PC-3 (cell line): ENCODE results near the gene LRRC71. TPM values are rescaled to one million over a fixed set of nuclear protein-coding genes. Genes with fewer than 3 reads are reported as not detected.
A peak's percentile ranks its signal among the peaks of the same experiment; 100 is the strongest.

Source experiments
- ATAC-seq: fragments of 200-7000 bp; cut with Tn5 transposase; 2 replicates; pipeline ENCODE4 v1.9.1; 2020; ENCODE audit warnings: mild to moderate bottlenecking, moderate library complexity
- BruUV-seq: library from RNA; stranded (reverse); fragments of 400-500 nt; replicated peaks from 2 replicates; lab custom pipeline; 2021; lab: Mats Ljungman, UMichigan
- CTCF ChIA-PET: fragments of 300-600 bp; sonication (Branson Sonifier 250); formaldehyde crosslinking; loops from one replicate; lab custom pipeline; 2022; ENCODE audit warnings: antibody characterized with exemption; lab: Charles Lee
- POLR2A ChIA-PET: fragments of 300-600 bp; sonication (Branson Sonifier 250); formaldehyde crosslinking; loops from one replicate; lab custom pipeline; 2022; ENCODE audit warnings: antibody characterized with exemption; ENCODE audit not compliant: unreplicated experiment; lab: Charles Lee
- DNase-seq: peaks from one replicate; pipeline ENCODE4 v3.0.0-alpha.2; 2015
- H2AFZ ChIP-seq: fragments of 300-600 bp; sonication (generic); 2 replicates; pipeline ENCODE4 v1.6.0; 2016; ENCODE audit warnings: antibody characterized with exemption, low read length
- H3F3A ChIP-seq: fragments of 300-600 bp; sonication (generic); one replicate; pipeline ENCODE4 v1.6.0; 2017; ENCODE audit warnings: antibody characterized with exemption, low read length, control low read depth, mild to moderate bottlenecking; ENCODE audit not compliant: unreplicated experiment
- H3K27ac ChIP-seq: fragments of 300-600 bp; sonication (generic); 2 replicates; pipeline ENCODE4 v1.5.1; 2016; ENCODE audit warnings: mild to moderate bottlenecking, low read length
- H3K27me3 ChIP-seq: fragments of 300-600 bp; sonication (generic); 2 replicates; pipeline ENCODE4 v1.6.1; 2016; ENCODE audit warnings: low read length, mixed read lengths
- H3K36me3 ChIP-seq: fragments of 300-600 bp; sonication (generic); 2 replicates; pipeline ENCODE4 v1.6.1; 2016; ENCODE audit warnings: low read depth, mixed run types, low read length, mixed read lengths
- H3K4me1 ChIP-seq: fragments of 300-600 bp; sonication (generic); 2 replicates; pipeline ENCODE4 v1.5.1; 2016; ENCODE audit warnings: low read length; ENCODE audit not compliant: insufficient read depth
- H3K4me2 ChIP-seq: fragments of 300-600 bp; sonication (generic); 2 replicates; pipeline ENCODE4 v1.6.0; 2016; ENCODE audit warnings: low read length
- H3K4me3 ChIP-seq: fragments of 300-600 bp; sonication (generic); 2 replicates; pipeline ENCODE4 v1.5.1; 2016; ENCODE audit warnings: mild to moderate bottlenecking, low read length, mixed read lengths
- H3K79me2 ChIP-seq: fragments of 300-600 bp; sonication (generic); 2 replicates; pipeline ENCODE4 v1.6.1; 2017; ENCODE audit warnings: low read length, mixed read lengths
- H3K9ac ChIP-seq: fragments of 300-600 bp; sonication (generic); 2 replicates; pipeline ENCODE4 v1.6.0; 2016; ENCODE audit warnings: mild to moderate bottlenecking, low read length
- H3K9me2 ChIP-seq: fragments of 300-600 bp; sonication (generic); replicated peaks from 2 replicates; pipeline ENCODE4 v1.6.1; 2016; ENCODE audit warnings: mixed run types, low read length, mixed read lengths
- H3K9me3 ChIP-seq: fragments of 300-600 bp; sonication (generic); 2 replicates; pipeline ENCODE4 v1.6.1; 2016; ENCODE audit warnings: low read length, mixed read lengths
- H4K20me1 ChIP-seq: fragments of 300-600 bp; sonication (generic); 2 replicates; pipeline ENCODE4 v1.6.1; 2016; ENCODE audit warnings: low read length, mixed read lengths
- EZH2 ChIP-seq: fragments of 300-600 bp; sonication (generic); IDR thresholded peaks from one replicate; pipeline ENCODE4 v1.6.1; 2017; ENCODE audit warnings: antibody characterized with exemption, mild to moderate bottlenecking, low read length; ENCODE audit not compliant: unreplicated experiment
- EZH2phosphoT487 ChIP-seq: fragments of 300-600 bp; sonication (generic); IDR thresholded peaks from 2 replicates; pipeline ENCODE4 v1.6.1; 2018; ENCODE audit warnings: mild to moderate bottlenecking, antibody characterized with exemption, low read length, borderline replicate concordance
- intact Hi-C: fragments of 100-400 bp; cut with micrococcal nuclease; formaldehyde crosslinking; loops from 2 replicates; pipeline ENCODE4 v1.9.0; 2023
- total RNA-seq: library from RNA; depleted of rRNA; stranded (reverse); fragments of >200 nt; gene quantifications from 2 replicates; pipeline ENCODE4 v1.2.3, GENCODE V29; 2014
- TF ChIP-seq, protein P1 (sequence below): fragments of 300-600 bp; sonication (generic); conservative IDR thresholded peaks from 2 replicates; pipeline ENCODE4 v1.5.1; 2017; ENCODE audit warnings: antibody characterized with exemption, low read depth, mild to moderate bottlenecking, low read length

Gene LRRC71
- total RNA-seq, 1 experiment from 2014 or later = 0.11 TPM

DNA sequence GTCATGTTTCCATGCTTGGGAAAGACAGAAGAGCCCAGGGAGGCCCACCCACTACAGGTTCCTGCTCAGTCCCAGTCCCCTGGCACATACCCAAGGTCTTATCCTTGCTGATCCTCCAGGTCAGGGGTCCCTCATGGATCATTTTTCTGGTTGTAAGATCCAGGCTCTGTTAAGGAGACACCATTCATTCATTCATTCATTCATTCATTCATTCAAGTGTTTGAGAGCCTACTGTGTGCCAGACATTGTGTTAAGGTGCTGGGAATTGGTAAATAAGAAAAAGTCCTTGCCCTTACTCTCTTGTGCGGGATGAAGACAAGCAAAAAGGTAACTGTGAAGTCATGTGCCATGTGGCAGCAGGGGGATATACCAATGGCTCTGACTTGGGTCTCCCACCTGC lies 23.8 kb downstream of the LRRC71 start:
- no peak for DNase-seq
- Histone ChIP-seq H4K20me1 (no peaks in the 10 kb centered on the region), H2AFZ (no peak overlapping the region), H3K9ac (no peak overlapping the region), H3K4me3 (no peak overlapping the region), H3K27me3 (no peaks in the 10 kb centered on the region), H3K4me1 (peaks cover 10% of the 10 kb centered on the region; the same call in 1 of the 2 replicates), H3K79me2 (no peaks in the 10 kb centered on the region), H3K9me2 (no peaks in the 10 kb centered on the region), H3F3A (no peaks in the 10 kb centered on the region), H3K9me3 (no peaks in the 10 kb centered on the region), H3K36me3 (peaks cover 60% of the 10 kb centered on the region), H3K4me2 (no peak overlapping the region), H3K27ac (no peak overlapping the region)
- ChIA-PET CTCF (no interaction called here), POLR2A (no interaction called here)
- no peak for TF ChIP-seq EZH2phosphoT487
- TF ChIP-seq, protein P1, sequence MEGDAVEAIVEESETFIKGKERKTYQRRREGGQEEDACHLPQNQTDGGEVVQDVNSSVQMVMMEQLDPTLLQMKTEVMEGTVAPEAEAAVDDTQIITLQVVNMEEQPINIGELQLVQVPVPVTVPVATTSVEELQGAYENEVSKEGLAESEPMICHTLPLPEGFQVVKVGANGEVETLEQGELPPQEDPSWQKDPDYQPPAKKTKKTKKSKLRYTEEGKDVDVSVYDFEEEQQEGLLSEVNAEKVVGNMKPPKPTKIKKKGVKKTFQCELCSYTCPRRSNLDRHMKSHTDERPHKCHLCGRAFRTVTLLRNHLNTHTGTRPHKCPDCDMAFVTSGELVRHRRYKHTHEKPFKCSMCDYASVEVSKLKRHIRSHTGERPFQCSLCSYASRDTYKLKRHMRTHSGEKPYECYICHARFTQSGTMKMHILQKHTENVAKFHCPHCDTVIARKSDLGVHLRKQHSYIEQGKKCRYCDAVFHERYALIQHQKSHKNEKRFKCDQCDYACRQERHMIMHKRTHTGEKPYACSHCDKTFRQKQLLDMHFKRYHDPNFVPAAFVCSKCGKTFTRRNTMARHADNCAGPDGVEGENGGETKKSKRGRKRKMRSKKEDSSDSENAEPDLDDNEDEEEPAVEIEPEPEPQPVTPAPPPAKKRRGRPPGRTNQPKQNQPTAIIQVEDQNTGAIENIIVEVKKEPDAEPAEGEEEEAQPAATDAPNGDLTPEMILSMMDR = no peak
- no peak for TF ChIP-seq EZH2
- BruUV-seq = no TSS peak
- intact Hi-C loops = no loop called here
- ATAC-seq = no peak

DNA sequence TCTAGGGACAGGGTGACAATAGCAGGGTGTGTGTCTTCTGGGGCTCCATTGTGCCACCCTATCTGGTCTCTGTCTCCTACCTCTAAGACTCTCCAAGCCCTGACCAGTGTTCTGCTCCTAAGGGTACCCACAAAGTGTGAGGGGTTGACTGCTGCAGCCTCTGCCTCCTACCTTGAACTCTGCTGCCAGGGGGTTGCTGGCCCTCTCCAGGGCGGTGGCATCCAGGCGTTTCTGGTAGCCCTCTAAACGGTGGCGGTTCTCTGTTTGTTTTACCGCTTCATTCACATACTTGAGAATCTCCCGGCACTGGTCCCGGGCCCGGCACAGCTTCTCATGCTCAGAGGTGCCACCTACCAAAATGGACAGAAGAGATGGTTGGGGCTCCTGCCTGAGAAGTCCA lies 24.4 kb downstream of the LRRC71 start:
- TF ChIP-seq, protein P1 = no peak
- no peak for TF ChIP-seq EZH2phosphoT487
- no peak for TF ChIP-seq EZH2
- H3K9me2 ChIP-seq = no peaks in the 10 kb centered on the region
- no peaks in the 10 kb centered on the region for H3K79me2 ChIP-seq
- no peak overlapping the region for H3K9ac ChIP-seq
- H3K36me3 ChIP-seq = peaks cover 61% of the 10 kb centered on the region
- H3K27me3 ChIP-seq = no peaks in the 10 kb centered on the region
- no peaks in the 10 kb centered on the region for H3F3A ChIP-seq
- no peak overlapping the region for H3K27ac ChIP-seq
- no peak for DNase-seq
- intact Hi-C loops = no loop called here
- H3K9me3 ChIP-seq = no peaks in the 10 kb centered on the region
- ChIA-PET POLR2A (no interaction called here), CTCF (no interaction called here)
- ATAC-seq = no peak
- no peak overlapping the region for H3K4me2 ChIP-seq
- no peak overlapping the region for H3K4me3 ChIP-seq
- no peak overlapping the region for H2AFZ ChIP-seq
- BruUV-seq = no TSS peak
- no peaks in the 10 kb centered on the region for H4K20me1 ChIP-seq
- peaks cover 10% of the 10 kb centered on the region; the same call in 1 of the 2 replicates for H3K4me1 ChIP-seq

DNA sequence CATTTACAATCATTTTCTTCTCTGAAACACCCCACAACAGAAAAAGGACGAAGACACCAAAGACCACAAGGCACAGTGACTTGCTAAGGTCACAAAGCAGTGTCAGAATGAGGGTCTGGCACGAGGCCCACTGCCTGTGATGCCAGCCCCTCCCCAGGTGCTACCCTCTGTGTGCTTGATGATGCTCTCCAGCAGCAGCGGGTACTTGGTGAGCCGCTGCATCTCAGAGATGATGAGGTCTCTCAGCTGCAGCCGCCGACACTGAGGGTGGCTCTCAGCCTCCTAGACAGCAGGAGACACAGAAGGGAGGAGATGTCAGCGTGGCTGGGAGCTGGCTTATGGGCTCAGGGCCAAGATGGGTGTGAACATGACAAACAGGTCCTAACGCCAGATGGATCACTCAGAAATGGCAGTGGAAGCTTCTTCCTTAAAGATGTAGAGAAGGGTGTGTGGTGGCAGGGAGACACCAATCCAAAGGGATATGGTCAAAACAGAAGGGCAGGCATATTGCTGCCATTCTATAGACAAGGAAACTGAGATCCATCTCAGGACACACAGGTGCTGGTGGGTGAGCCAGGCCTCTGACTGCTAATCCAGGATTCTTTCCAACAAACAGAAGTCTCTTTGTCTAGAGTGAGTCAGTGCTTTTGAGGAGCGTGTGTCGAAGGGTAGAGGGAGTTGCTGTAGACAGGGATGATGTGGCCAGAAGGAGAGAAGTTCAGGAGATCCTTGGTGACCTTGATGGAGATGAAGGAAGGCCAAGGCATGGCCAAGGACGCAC lies 25.6 kb downstream of the LRRC71 start:
- POLR2A ChIA-PET = no interaction called here

More for the DNA sequence above, 25.6 kb downstream of the LRRC71 start:
- H4K20me1 ChIP-seq = no peaks in the 10 kb centered on the region
- TF ChIP-seq, protein P1 = no peak
- TF ChIP-seq EZH2 (no peak), EZH2phosphoT487 (no peak)
- no peaks in the 10 kb centered on the region for H3F3A ChIP-seq
- intact Hi-C loops = no loop called here
- H3K27me3 ChIP-seq = no peaks in the 10 kb centered on the region
- no TSS peak for BruUV-seq
- H3K9me2 ChIP-seq = no peaks in the 10 kb centered on the region
- H3K4me3 ChIP-seq = no peak overlapping the region
- ATAC-seq = peak; percentile 89
- CTCF ChIA-PET = interaction anchor here (0.6 kb wide), 1 partner anchor 87 kb away, joined by 4 read pairs; no protein-coding TSS in a partner anchor
- H3K9me3 ChIP-seq = no peaks in the 10 kb centered on the region
- DNase-seq = peak; percentile 70
- H3K4me1 ChIP-seq = peaks cover 10% of the 10 kb centered on the region; the same call in 1 of the 2 replicates
- H3K4me2 ChIP-seq = no peak overlapping the region
- H3K36me3 ChIP-seq = peaks cover 57% of the 10 kb centered on the region
- no peak overlapping the region for H2AFZ ChIP-seq
- no peak overlapping the region for H3K9ac ChIP-seq
- H3K27ac ChIP-seq = no peak overlapping the region
- no peaks in the 10 kb centered on the region for H3K79me2 ChIP-seq
